Testis (tissue), 3 donors: ENCODE data around the gene LYPD6. TPM values are rescaled to one million over a fixed set of nuclear protein-coding genes. Genes with fewer than 3 reads are reported as not detected.
"Not testable (repeated sequence)": the region's sequence is repeated elsewhere in the genome, so short reads cannot be mapped to it uniquely, and the experiment has no call there.

Experiments
- DNase-seq: peaks from one replicate; pipeline ENCODE4 v3.0.0-alpha.2; 2019
- H3K27ac ChIP-seq, 2 donors: fragments of 200-600 bp; sonication (generic); one replicate each; pipeline ENCODE4 v1.5.1; 2019
- H3K27me3 ChIP-seq: fragments of 200-600 bp; sonication (generic); one replicate; pipeline ENCODE4 v1.5.1; 2019
- H3K36me3 ChIP-seq: fragments of 200-600 bp; sonication (generic); one replicate; pipeline ENCODE4 v1.5.1; 2017; ENCODE audit warnings: low read depth; ENCODE audit errors: missing control alignments
- H3K4me1 ChIP-seq: fragments of 200-600 bp; sonication (generic); one replicate; pipeline ENCODE4 v1.5.1; 2019
- H3K4me3 ChIP-seq, 2 donors: fragments of 200-600 bp; sonication (generic); one replicate each; pipeline ENCODE4 v1.5.1; 2017 to 2019
- H3K9me3 ChIP-seq: fragments of 200-600 bp; sonication (generic); one replicate; pipeline ENCODE4 v1.5.1; 2017
- CTCF ChIP-seq, 3 experiments: fragments of 450-650 bp in 2 of 3; fragments of 200-600 bp in 1 of 3; sonication (generic) in 1 of 3; IDR thresholded peaks; one replicate each; pipeline ENCODE4 v1.5.1; 2016 to 2019; ENCODE audit warnings: antibody characterized with exemption in 3 of 3, mild to moderate bottlenecking in 2 of 3, moderate library complexity in 1 of 3
- POLR2A ChIP-seq: fragments of 450-650 bp; IDR thresholded peaks from one replicate; pipeline ENCODE4 v1.6.1; 2017; ENCODE audit warnings: antibody characterized with exemption, mild to moderate bottlenecking, moderate library complexity
- WGBS, 2 donors: methylation state at CpG; one replicate each; pipeline ENCODE4 v1.1.5; 2018; 5-methylcytosine and 5-hydroxymethylcytosine counted together
- intact Hi-C: fragments of 100-400 bp; cut with DNase I; formaldehyde crosslinking; loops from one replicate; pipeline ENCODE4 v1.15.1; 2023; ENCODE audit warnings: low total_unique reads
- polyA plus RNA-seq: library from polyadenylated mRNA; stranded (reverse); fragments of 350-450 nt; fragmentation: Illumina TruSeq; extraction: RNeasy Lipid Tissue Mini Kit (QIAGEN cat#74804); gene quantifications from one replicate; pipeline ENCODE4 v1.2.3, GENCODE V29; 2014; ENCODE audit warnings: low read depth, low replicate concordance; ENCODE audit not compliant: insufficient read depth
- total RNA-seq, 2 donors: library from RNA; depleted of rRNA; stranded (reverse); fragments of >200 nt; gene quantifications; one replicate each; pipeline ENCODE4 v1.2.3, GENCODE V29; 2016

Gene LYPD6
- total and polyA plus RNA-seq, 3 donors from 2014 or later: 6.8 to 10.2 (median 6.9) TPM

- Histone ChIP-seq H3K4me1 (no peaks in the 10 kb centered on the region), H3K27ac (no peak overlapping the region), H3K4me3 (no peak overlapping the region), H3K36me3 (no peaks in the 10 kb centered on the region), H3K9me3 (no peaks in the 10 kb centered on the region), H3K27me3 (no peaks in the 10 kb centered on the region)
- intact Hi-C loops: no loop called here
- 38 to 40% methylated on average over 1 of the region's 1 CpG for WGBS, 2 donors
- no peak for TF ChIP-seq POLR2A
- no peak for DNase-seq
These were observed 15.7 kb upstream of the LYPD6 start for GRCh38 chr2:149314687-149315086.

GRCh38 chr2:149315461-149315860 lies 14.9 kb upstream of the LYPD6 start:
- WGBS, 2 donors: 54 to 57% methylated on average over 3 of the region's 3 CpGs
- Histone ChIP-seq H3K27me3 (no peaks in the 10 kb centered on the region), H3K9me3 (no peaks in the 10 kb centered on the region), H3K27ac (no peak overlapping the region), H3K4me1 (no peaks in the 10 kb centered on the region), H3K4me3 (no peak overlapping the region), H3K36me3 (no peaks in the 10 kb centered on the region)
- intact Hi-C loops: no loop called here
- no peak for DNase-seq
- TF ChIP-seq POLR2A: no peak
- TF ChIP-seq CTCF (IDR thresholded peaks at IDR 0.05): no peak

GRCh38 chr2:149318566-149318965 lies 11.8 kb upstream of the LYPD6 start:
- H3K9me3 ChIP-seq, H3K27me3 ChIP-seq, DNase-seq, H3K27ac ChIP-seq, H3K36me3 ChIP-seq, H3K4me3 ChIP-seq, H3K4me1 ChIP-seq, intact Hi-C loops: not testable (repeated sequence)
- WGBS, 2 donors: 82 to 100% methylated on average over 3 of the region's 3 CpGs

GRCh38 chr2:149320362-149320761 lies 10.0 kb upstream of the LYPD6 start:
- Histone ChIP-seq H3K27ac (no peak overlapping the region), H3K4me1 (no peaks in the 10 kb centered on the region), H3K4me3 (peak overlapping the region; percentile 24 to 53), H3K36me3 (no peaks in the 10 kb centered on the region), H3K9me3 (no peaks in the 10 kb centered on the region), H3K27me3 (no peaks in the 10 kb centered on the region)
- no peak for DNase-seq
- intact Hi-C loops: no loop called here
- no peak for TF ChIP-seq POLR2A
- no peak for TF ChIP-seq CTCF (IDR thresholded peaks at IDR 0.05)
- WGBS, 2 donors: 30% methylated on average over 36 of the region's 36 CpGs; no CpG with 5 or more reads in 1 of the 2 donors

- no peaks in the 10 kb centered on the region for H3K27me3 ChIP-seq
- H3K27ac ChIP-seq: no peak overlapping the region
- H3K9me3 ChIP-seq: no peaks in the 10 kb centered on the region
- TF ChIP-seq POLR2A (no peak), CTCF (IDR thresholded peaks at IDR 0.05) (no peak)
- intact Hi-C loops: no loop called here
- H3K4me1 ChIP-seq: no peaks in the 10 kb centered on the region
- H3K36me3 ChIP-seq: no peaks in the 10 kb centered on the region
- DNase-seq: peak; percentile 50
- peak overlapping the region; percentile 59 to 75 for H3K4me3 ChIP-seq
- 25 to 26% methylated on average over 8 of the region's 8 CpGs for WGBS, 2 donors
These were observed 1.3 kb upstream of the LYPD6 start for GRCh38 chr2:149329068-149329467.

- DNase-seq: peak; percentile 59
- Histone ChIP-seq H3K4me1 (no peaks in the 10 kb centered on the region), H3K27ac (peak overlapping the region in 1 of 2 donors; percentile 40), H3K27me3 (no peaks in the 10 kb centered on the region), H3K9me3 (no peaks in the 10 kb centered on the region), H3K36me3 (no peaks in the 10 kb centered on the region), H3K4me3 (peak overlapping the region; percentile 59 to 75)
- 4 to 9% methylated on average over 22 to 32 of the region's 32 CpGs for WGBS, 2 donors
- intact Hi-C loops: no loop called here
- TF ChIP-seq POLR2A (no peak), CTCF (IDR thresholded peaks at IDR 0.05) (no peak)
These were observed 779 bp upstream of the LYPD6 start for GRCh38 chr2:149329489-149330126.
